Glutamatergic neuron (in vitro differentiated cells): Measurements from ENCODE around the gene VGLL2. TPM values are rescaled to one million over a fixed set of nuclear protein-coding genes. Genes with fewer than 3 reads are reported as not detected.
"Not testable (repeated sequence)": the region's sequence is repeated elsewhere in the genome, so short reads cannot be mapped to it uniquely, and the experiment has no call there.

Source experiments
- DNase-seq: peaks from one replicate; pipeline ENCODE4 v3.0.0; 2022
- H3K27ac Mint-ChIP-seq: one replicate; pipeline ENCODE4 v1.8.0; 2020; ENCODE audit warnings: mild to moderate bottlenecking, mixed read lengths, inconsistent platforms; ENCODE audit not compliant: unreplicated experiment
- H3K27me3 Mint-ChIP-seq: one replicate; pipeline ENCODE4 v1.8.0; 2020; ENCODE audit warnings: mild to moderate bottlenecking, moderate library complexity, mixed read lengths, inconsistent platforms; ENCODE audit not compliant: unreplicated experiment
- H3K36me3 Mint-ChIP-seq: one replicate; pipeline ENCODE4 v1.8.0; 2020; ENCODE audit warnings: mild to moderate bottlenecking, mixed read lengths, inconsistent platforms; ENCODE audit not compliant: unreplicated experiment
- H3K4me1 Mint-ChIP-seq: one replicate; pipeline ENCODE4 v1.8.0; 2020; ENCODE audit warnings: mild to moderate bottlenecking, low read depth, mixed read lengths, inconsistent platforms; ENCODE audit not compliant: unreplicated experiment
- H3K4me3 Mint-ChIP-seq: one replicate; pipeline ENCODE4 v1.8.0; 2020; ENCODE audit warnings: mild to moderate bottlenecking, mixed read lengths, inconsistent platforms; ENCODE audit not compliant: unreplicated experiment
- H3K9me3 Mint-ChIP-seq: one replicate; pipeline ENCODE4 v1.8.0; 2020; ENCODE audit warnings: mild to moderate bottlenecking, moderate library complexity, mixed read lengths, inconsistent platforms; ENCODE audit not compliant: unreplicated experiment
- CTCF ChIP-seq: fragments of 200-600 bp; sonication (generic); IDR thresholded peaks from one replicate; pipeline ENCODE4 v1.5.0; 2021; ENCODE audit not compliant: partially characterized antibody, unreplicated experiment
- total RNA-seq: library from RNA; stranded (reverse); fragmentation: NEBNext Ultra II Directional; extraction: Animal tissue kit (Norgen Biotek cat#: 25700); gene quantifications from one replicate; pipeline ENCODE4 v1.2.1, GENCODE V29; 2021; ENCODE audit not compliant: unreplicated experiment

VGLL2 gene
- total RNA-seq, 1 donor from 2014 or later: not detected

- peaks cover 5% of the 10 kb centered on the region for H3K4me1 Mint-ChIP-seq
- TF ChIP-seq CTCF: no peak
Measured at GRCh38 chr6:117229870-117230269, 35.5 kb upstream of the VGLL2 start.

GRCh38 chr6:117231466-117231865, 33.9 kb upstream of the VGLL2 start:
- Mint-ChIP-seq H3K27ac (no peak overlapping the region), H3K4me3 (no peak overlapping the region)

More at GRCh38 chr6:117229870-117230269, 35.5 kb upstream of the VGLL2 start:
- Mint-ChIP-seq H3K27ac (no peak overlapping the region), H3K27me3 (no peaks in the 10 kb centered on the region), H3K4me3 (no peak overlapping the region), H3K36me3 (no peaks in the 10 kb centered on the region), H3K9me3 (no peaks in the 10 kb centered on the region)
- no peak for DNase-seq

GRCh38 chr6:117232196-117232595, 33.2 kb upstream of the VGLL2 start:
- H3K27me3 Mint-ChIP-seq: no peaks in the 10 kb centered on the region
- H3K36me3 Mint-ChIP-seq: no peaks in the 10 kb centered on the region
- H3K4me3 Mint-ChIP-seq: no peak overlapping the region
- DNase-seq: no peak
- no peak overlapping the region for H3K27ac Mint-ChIP-seq
- TF ChIP-seq CTCF: no peak
- H3K9me3 Mint-ChIP-seq: no peaks in the 10 kb centered on the region
- peaks cover 5% of the 10 kb centered on the region for H3K4me1 Mint-ChIP-seq

More at GRCh38 chr6:117231466-117231865, 33.9 kb upstream of the VGLL2 start:
- H3K27me3 Mint-ChIP-seq: no peaks in the 10 kb centered on the region
- TF ChIP-seq CTCF: no peak
- H3K4me1 Mint-ChIP-seq: peaks cover 5% of the 10 kb centered on the region
- DNase-seq: no peak
- no peaks in the 10 kb centered on the region for H3K36me3 Mint-ChIP-seq
- no peaks in the 10 kb centered on the region for H3K9me3 Mint-ChIP-seq

GRCh38 chr6:117233145-117233544, 32.2 kb upstream of the VGLL2 start:
- H3K4me1 Mint-ChIP-seq: peaks cover 5% of the 10 kb centered on the region
- H3K27ac Mint-ChIP-seq: no peak overlapping the region
- DNase-seq: no peak
- no peaks in the 10 kb centered on the region for H3K9me3 Mint-ChIP-seq
- no peaks in the 10 kb centered on the region for H3K36me3 Mint-ChIP-seq
- H3K4me3 Mint-ChIP-seq: no peak overlapping the region
- no peak for TF ChIP-seq CTCF
- H3K27me3 Mint-ChIP-seq: no peaks in the 10 kb centered on the region

- Mint-ChIP-seq H3K4me3 (no peak overlapping the region), H3K4me1 (peaks cover 5% of the 10 kb centered on the region), H3K36me3 (no peaks in the 10 kb centered on the region), H3K9me3 (no peaks in the 10 kb centered on the region), H3K27me3 (no peaks in the 10 kb centered on the region), H3K27ac (no peak overlapping the region)
- TF ChIP-seq CTCF: no peak
- no peak for DNase-seq
Measured at GRCh38 chr6:117237561-117237960, 27.8 kb upstream of the VGLL2 start.

- H3K4me1 Mint-ChIP-seq, H3K9me3 Mint-ChIP-seq, DNase-seq, H3K27me3 Mint-ChIP-seq, H3K36me3 Mint-ChIP-seq: not testable (repeated sequence)
- Mint-ChIP-seq H3K27ac (peak overlapping the region; percentile 48), H3K4me3 (peak overlapping the region; percentile 77)
Measured at GRCh38 chr6:117244571-117244970, 20.8 kb upstream of the VGLL2 start.

- H3K27me3 Mint-ChIP-seq, H3K27ac Mint-ChIP-seq, H3K9me3 Mint-ChIP-seq, H3K36me3 Mint-ChIP-seq, H3K4me1 Mint-ChIP-seq: not testable (repeated sequence)
- peak; percentile 18 for DNase-seq
- peak overlapping the region; percentile 77 for H3K4me3 Mint-ChIP-seq
Measured at GRCh38 chr6:117244979-117245378, 20.4 kb upstream of the VGLL2 start.
